Upper lobe of left lung (tissue), 4 donors: Measurements from ENCODE around the gene ZNF30.

Experiments
- EP300 ChIP-seq, 4 donors: sonication (generic); formaldehyde crosslinking; IDR thresholded peaks; one replicate each; pipeline ENCODE4 v1.5.1; 2017; ENCODE audit warnings: antibody characterized with exemption in 4 of 4, control low read depth in 2 of 4
- POLR2A ChIP-seq, 4 donors: fragments of 450-650 bp; IDR thresholded peaks; one replicate each; pipeline ENCODE4 v1.5.1; 2016 to 2017; ENCODE audit warnings: antibody characterized with exemption in 4 of 4, mild to moderate bottlenecking in 2 of 4
- POLR2AphosphoS5 ChIP-seq, 2 donors: sonication (generic); formaldehyde crosslinking; IDR thresholded peaks; one replicate each; pipeline ENCODE4 v1.5.1; 2017; ENCODE audit warnings: antibody characterized with exemption in 2 of 2
- TF ChIP-seq, protein P1 (sequence below), 6 experiments: fragments of 450-650 bp in 4 of 6; fragments of 200-600 bp in 2 of 6; sonication (generic) in 2 of 6; IDR thresholded peaks; one replicate each; pipeline ENCODE4 v1.5.1; 2016 to 2019; ENCODE audit warnings: antibody characterized with exemption in 6 of 6

GRCh38 chr19:34879563-34879962 is 47.1 kb upstream of the ZNF30 start:
- TF ChIP-seq, protein P1, sequence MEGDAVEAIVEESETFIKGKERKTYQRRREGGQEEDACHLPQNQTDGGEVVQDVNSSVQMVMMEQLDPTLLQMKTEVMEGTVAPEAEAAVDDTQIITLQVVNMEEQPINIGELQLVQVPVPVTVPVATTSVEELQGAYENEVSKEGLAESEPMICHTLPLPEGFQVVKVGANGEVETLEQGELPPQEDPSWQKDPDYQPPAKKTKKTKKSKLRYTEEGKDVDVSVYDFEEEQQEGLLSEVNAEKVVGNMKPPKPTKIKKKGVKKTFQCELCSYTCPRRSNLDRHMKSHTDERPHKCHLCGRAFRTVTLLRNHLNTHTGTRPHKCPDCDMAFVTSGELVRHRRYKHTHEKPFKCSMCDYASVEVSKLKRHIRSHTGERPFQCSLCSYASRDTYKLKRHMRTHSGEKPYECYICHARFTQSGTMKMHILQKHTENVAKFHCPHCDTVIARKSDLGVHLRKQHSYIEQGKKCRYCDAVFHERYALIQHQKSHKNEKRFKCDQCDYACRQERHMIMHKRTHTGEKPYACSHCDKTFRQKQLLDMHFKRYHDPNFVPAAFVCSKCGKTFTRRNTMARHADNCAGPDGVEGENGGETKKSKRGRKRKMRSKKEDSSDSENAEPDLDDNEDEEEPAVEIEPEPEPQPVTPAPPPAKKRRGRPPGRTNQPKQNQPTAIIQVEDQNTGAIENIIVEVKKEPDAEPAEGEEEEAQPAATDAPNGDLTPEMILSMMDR (IDR thresholded peaks at IDR 0.05): no peak
- TF ChIP-seq POLR2A (IDR thresholded peaks at IDR 0.05) (no peak), EP300 (IDR thresholded peaks at IDR 0.05) (no peak), POLR2AphosphoS5 (IDR thresholded peaks at IDR 0.05) (no peak)
